ENCODE data around the gene FAM171A1. TPM values are rescaled to one million over a fixed set of nuclear protein-coding genes. Genes with fewer than 3 reads are reported as not detected.

FAM171A1 gene
- total and polyA plus RNA-seq, 2 of the 13 experiments (the other 11 are each of a cell fraction or from before 2014, with no cell fraction given): 21.5 to 34.7 TPM

- no peak for TF ChIP-seq SKIL (CRISPR knock-in tag; IDR thresholded peaks at IDR 0.05; ENCODE audit: borderline replicate concordance)
- no peak; the same call in 1 of the 2 replicates for TF ChIP-seq RXRA (CRISPR knock-in tag; IDR thresholded peaks at IDR 0.05)
- peak; percentile 48 for TF ChIP-seq ARNTL (CRISPR knock-in tag; IDR thresholded peaks at IDR 0.05)
- TF ChIP-seq JDP2 (CRISPR knock-in tag; IDR thresholded peaks at IDR 0.05; ENCODE audit: borderline replicate concordance): no peak
- no peak for TF ChIP-seq ZNF891 (CRISPR knock-in tag; IDR thresholded peaks at IDR 0.05)
- no peak for TF ChIP-seq ZNF790 (CRISPR knock-in tag; IDR thresholded peaks at IDR 0.05; ENCODE audit: borderline replicate concordance)
- TF ChIP-seq KDM4B (CRISPR knock-in tag; IDR thresholded peaks at IDR 0.05): no peak
- no peak for TF ChIP-seq SNAPC2 (CRISPR knock-in tag; IDR thresholded peaks at IDR 0.05)
- no peak for TF ChIP-seq NPAS2 (CRISPR knock-in tag; IDR thresholded peaks at IDR 0.05; ENCODE audit: borderline replicate concordance)
- no peak; the same call in 1 of the 2 replicates for TF ChIP-seq ZFP1 (CRISPR knock-in tag; IDR thresholded peaks at IDR 0.05)
- TF ChIP-seq FOSL2 (CRISPR knock-in tag; IDR thresholded peaks at IDR 0.05): peak; percentile 14; the same call in 1 of the 2 replicates
- TF ChIP-seq NR2C2 (CRISPR knock-in tag; IDR thresholded peaks at IDR 0.05; ENCODE audit: borderline replicate concordance): peak; percentile 47; the same call in 1 of the 2 replicates
- peak; percentile 44; the same call in 1 of the 2 replicates for TF ChIP-seq MIXL1 (CRISPR knock-in tag; IDR thresholded peaks at IDR 0.05)
- no peak for TF ChIP-seq PTBP1 (IDR thresholded peaks at IDR 0.05; ENCODE audit: low read depth, low read length, poor library complexity, severe bottlenecking)
- TF ChIP-seq HOXD1 (CRISPR knock-in tag; IDR thresholded peaks at IDR 0.05): no peak
- TF ChIP-seq JARID2 (CRISPR knock-in tag; IDR thresholded peaks at IDR 0.05; ENCODE audit: insufficient replicate concordance): no peak
- no peak for TF ChIP-seq U2AF2 (IDR thresholded peaks at IDR 0.05; ENCODE audit: low read depth, low read length)
- TF ChIP-seq ZNF441 (CRISPR knock-in tag; IDR thresholded peaks at IDR 0.05; ENCODE audit: borderline replicate concordance): no peak
- TF ChIP-seq ZNF761 (CRISPR knock-in tag; conservative IDR thresholded peaks at IDR 0.05): no peak
- TF ChIP-seq ZNF362 (CRISPR knock-in tag; IDR thresholded peaks at IDR 0.05; ENCODE audit: borderline replicate concordance): peak; percentile 19; the same call in 1 of the 2 replicates
- no peak for TF ChIP-seq NR1H2 (CRISPR knock-in tag; IDR thresholded peaks at IDR 0.05; ENCODE audit: borderline replicate concordance, low read depth)
- no peak for TF ChIP-seq RELA (CRISPR knock-in tag; IDR thresholded peaks at IDR 0.05)
- no peak for TF ChIP-seq MAF1 (CRISPR knock-in tag; IDR thresholded peaks at IDR 0.05; ENCODE audit: borderline replicate concordance)
- TF ChIP-seq ZNF17 (CRISPR knock-in tag; IDR thresholded peaks at IDR 0.05): no peak
- no peak for TF ChIP-seq NFYB (CRISPR knock-in tag; IDR thresholded peaks at IDR 0.05)
- TF ChIP-seq THAP7 (CRISPR knock-in tag; IDR thresholded peaks at IDR 0.05): no peak
- TF ChIP-seq ZBTB20 (CRISPR knock-in tag; IDR thresholded peaks at IDR 0.05; ENCODE audit: borderline replicate concordance, low read depth): 0 out of 2 replicates have a peak, but pooled peaks have one; percentile 36
Observed at GRCh38 chr10:15333909-15334649, 37.0 kb downstream of the FAM171A1 start (continued).
